ENCODE results near the gene KYNU.
"Not testable (repeated sequence)": the region's sequence is repeated elsewhere in the genome, so short reads cannot be mapped to it uniquely, and the experiment has no call there.

Gene KYNU

DNA sequence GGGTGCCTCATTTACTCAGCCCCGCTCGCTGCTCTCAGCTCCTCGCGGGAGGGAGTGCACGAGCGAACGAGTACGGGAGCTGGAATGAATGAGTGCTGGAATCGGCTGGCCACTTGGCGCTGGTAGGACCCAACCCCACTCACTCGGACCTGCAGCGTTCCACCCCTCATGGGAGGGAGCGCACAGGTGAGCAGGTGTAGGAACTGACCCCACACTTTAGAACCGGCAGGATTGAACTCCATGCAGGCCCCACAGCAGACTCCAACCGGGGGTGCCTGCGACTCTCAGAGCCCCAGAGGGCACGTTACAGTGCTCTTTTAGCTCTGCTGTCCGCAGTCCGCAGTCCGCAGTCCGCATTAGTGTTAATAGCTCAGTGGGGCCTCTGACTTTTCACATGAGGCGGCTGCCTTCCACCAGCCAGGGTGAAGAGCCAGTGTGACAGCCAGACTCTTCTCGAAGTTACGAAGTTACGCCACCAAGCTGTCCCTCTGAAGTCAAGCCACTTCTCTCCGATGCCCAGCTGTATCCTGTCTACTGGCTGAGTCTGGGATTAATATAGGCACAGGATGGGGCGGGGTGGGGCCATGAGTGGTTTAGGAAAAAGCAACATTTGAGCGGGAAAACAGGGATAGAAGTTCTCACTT is 149.1 kb downstream of the KYNU start:
- no peaks in the 10 kb centered on the region for H3K36me3 ChIP-seq (ENCODE audit: control insufficient read depth, insufficient read depth, low read length)
- no peak overlapping the region for H3K27ac ChIP-seq (ENCODE audit: insufficient read depth, low read length, poor library complexity, severe bottlenecking)
- no peak overlapping the region for H3K4me3 ChIP-seq (ENCODE audit: insufficient read depth, low read depth, low read length, poor library complexity, severe bottlenecking)
- H3K27me3 ChIP-seq (replicated peaks; ENCODE audit: control insufficient read depth, insufficient read depth, low read length, poor library complexity, severe bottlenecking): peaks cover 6% of the 10 kb centered on the region
- DNase-seq: no peak
- H3K9me3 ChIP-seq (ENCODE audit: control insufficient read depth, low read length): no peaks in the 10 kb centered on the region
- H3K4me1 ChIP-seq (ENCODE audit: control insufficient read depth, insufficient read depth, low read length, poor library complexity, severe bottlenecking): no peaks in the 10 kb centered on the region

DNA sequence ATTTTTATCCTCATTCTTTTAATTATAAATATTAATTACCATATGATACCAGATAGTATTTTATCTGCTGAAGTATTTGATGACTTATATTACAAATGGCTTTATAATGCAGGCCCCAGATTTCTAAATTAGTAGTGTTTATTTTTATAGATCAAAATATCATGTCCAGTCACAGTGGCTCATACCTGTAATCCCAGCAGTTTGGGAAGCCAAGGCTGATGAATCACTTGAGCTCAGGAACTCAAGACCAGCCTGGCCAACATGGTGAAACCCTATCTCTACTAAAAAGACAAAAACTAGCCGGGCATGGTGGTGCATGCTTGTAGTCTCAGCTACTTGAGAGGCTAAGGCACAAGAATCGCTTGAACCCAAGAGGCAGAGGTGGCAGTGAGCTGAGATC is 151.7 kb downstream of the KYNU start:
- Histone ChIP-seq H3K36me3 (ENCODE audit: control insufficient read depth, insufficient read depth, low read length) (no peaks in the 10 kb centered on the region), H3K27ac (ENCODE audit: insufficient read depth, low read length, poor library complexity, severe bottlenecking) (no peak overlapping the region), H3K4me1 (ENCODE audit: control insufficient read depth, insufficient read depth, low read length, poor library complexity, severe bottlenecking) (no peaks in the 10 kb centered on the region), H3K9me3 (ENCODE audit: control insufficient read depth, low read length) (no peaks in the 10 kb centered on the region), H3K27me3 (replicated peaks; ENCODE audit: control insufficient read depth, insufficient read depth, low read length, poor library complexity, severe bottlenecking) (no peaks in the 10 kb centered on the region), H3K4me3 (ENCODE audit: insufficient read depth, low read depth, low read length, poor library complexity, severe bottlenecking) (no peak overlapping the region)
- DNase-seq: no peak

DNA sequence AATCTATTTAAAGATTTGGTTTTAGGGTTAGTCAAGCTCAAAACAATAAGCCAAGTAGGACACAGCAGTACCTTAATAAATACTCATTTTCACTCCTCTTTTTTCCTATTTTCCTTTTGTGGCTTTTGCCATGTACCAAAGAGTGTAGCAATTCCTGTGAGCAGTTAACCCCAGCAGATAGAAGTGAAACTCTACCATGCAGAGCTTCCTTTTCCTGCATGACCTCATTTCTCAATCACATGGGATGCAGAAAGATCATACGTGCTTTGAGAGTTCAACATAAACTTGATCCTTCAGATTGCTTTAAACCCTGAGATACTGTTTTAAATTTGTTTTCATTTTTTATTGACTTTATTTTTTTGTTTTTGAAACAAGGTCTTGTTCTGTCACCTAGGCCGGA is 152.7 kb downstream of the KYNU start:
- DNase-seq: no peak
- no peak overlapping the region for H3K4me3 ChIP-seq (ENCODE audit: insufficient read depth, low read depth, low read length, poor library complexity, severe bottlenecking)
- no peaks in the 10 kb centered on the region for H3K9me3 ChIP-seq (ENCODE audit: control insufficient read depth, low read length)
- H3K36me3 ChIP-seq (ENCODE audit: control insufficient read depth, insufficient read depth, low read length): no peaks in the 10 kb centered on the region
- H3K4me1 ChIP-seq (ENCODE audit: control insufficient read depth, insufficient read depth, low read length, poor library complexity, severe bottlenecking): no peaks in the 10 kb centered on the region
- H3K27ac ChIP-seq (ENCODE audit: insufficient read depth, low read length, poor library complexity, severe bottlenecking): no peak overlapping the region
- H3K27me3 ChIP-seq (replicated peaks; ENCODE audit: control insufficient read depth, insufficient read depth, low read length, poor library complexity, severe bottlenecking): no peaks in the 10 kb centered on the region

DNA sequence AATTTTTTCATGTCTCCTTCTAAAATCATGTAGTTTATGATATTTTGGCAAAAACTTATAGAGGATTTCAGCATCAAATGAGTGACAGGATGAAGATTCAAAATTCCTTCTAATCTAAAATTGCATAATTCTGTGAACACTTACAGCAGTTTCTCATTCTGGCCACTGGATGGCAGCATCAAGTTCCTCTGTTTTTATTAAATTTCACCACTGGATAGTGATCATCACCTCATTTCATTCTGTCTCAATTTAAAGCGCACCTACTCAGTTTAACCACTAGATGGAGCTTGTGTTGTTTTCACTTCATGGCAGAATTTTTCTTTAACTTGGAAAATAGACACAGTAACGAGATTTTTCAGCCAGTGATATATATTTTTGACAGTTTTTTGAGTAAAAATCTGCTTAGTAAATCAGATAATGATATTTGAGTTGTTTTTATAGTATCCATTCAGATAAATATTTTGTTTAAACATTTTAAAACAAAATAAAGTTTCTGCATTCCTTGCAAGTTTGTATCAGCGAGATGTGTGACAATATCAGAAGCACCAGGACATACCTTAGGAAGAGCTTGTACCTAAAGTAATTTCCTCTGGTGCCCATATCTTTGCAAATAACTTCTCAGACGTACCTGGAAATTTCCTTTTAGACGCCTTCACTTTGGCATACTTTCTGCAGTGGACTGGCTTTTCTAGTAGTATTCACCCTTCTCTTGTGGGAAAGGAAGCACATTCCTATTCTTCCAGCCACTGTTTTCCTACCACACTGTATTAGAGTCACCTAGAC is 157.0 kb downstream of the KYNU start:
- no peak overlapping the region for H3K27ac ChIP-seq (ENCODE audit: insufficient read depth, low read length, poor library complexity, severe bottlenecking)
- H3K4me3 ChIP-seq (ENCODE audit: insufficient read depth, low read depth, low read length, poor library complexity, severe bottlenecking): no peak overlapping the region
- H3K9me3 ChIP-seq (ENCODE audit: control insufficient read depth, low read length): no peaks in the 10 kb centered on the region
- no peaks in the 10 kb centered on the region for H3K36me3 ChIP-seq (ENCODE audit: control insufficient read depth, insufficient read depth, low read length)
- no peaks in the 10 kb centered on the region for H3K4me1 ChIP-seq (ENCODE audit: control insufficient read depth, insufficient read depth, low read length, poor library complexity, severe bottlenecking)
- peak; percentile 4 to 46 (median 18) for DNase-seq
- peaks cover 2% of the 10 kb centered on the region for H3K27me3 ChIP-seq (replicated peaks; ENCODE audit: control insufficient read depth, insufficient read depth, low read length, poor library complexity, severe bottlenecking)

DNA sequence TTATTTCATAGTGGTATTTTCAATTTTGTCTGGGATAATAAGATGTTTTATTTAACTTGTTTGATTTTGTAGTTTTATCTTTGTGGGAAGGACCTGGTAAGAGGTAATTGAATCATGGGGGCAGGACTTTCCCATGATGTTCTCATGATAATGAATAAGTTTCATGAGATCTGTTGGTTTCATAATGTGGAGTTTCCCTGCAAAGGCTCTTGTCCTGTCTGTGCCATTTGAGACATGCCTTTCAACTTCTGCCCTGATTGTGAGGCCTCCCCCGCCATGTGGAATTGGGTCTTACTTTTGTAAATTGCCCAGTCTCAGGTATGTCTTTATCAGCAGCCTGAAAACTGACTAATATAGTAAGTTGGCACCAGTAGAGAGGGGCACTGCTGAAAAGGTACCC is 174.0 kb downstream of the KYNU start:
- H3K27ac ChIP-seq (ENCODE audit: insufficient read depth, low read length, poor library complexity, severe bottlenecking): no peak overlapping the region
- no peaks in the 10 kb centered on the region for H3K4me1 ChIP-seq (ENCODE audit: control insufficient read depth, insufficient read depth, low read length, poor library complexity, severe bottlenecking)
- no peak for DNase-seq
- H3K9me3 ChIP-seq (ENCODE audit: control insufficient read depth, low read length): no peaks in the 10 kb centered on the region
- no peaks in the 10 kb centered on the region for H3K27me3 ChIP-seq (replicated peaks; ENCODE audit: control insufficient read depth, insufficient read depth, low read length, poor library complexity, severe bottlenecking)
- H3K36me3 ChIP-seq (ENCODE audit: control insufficient read depth, insufficient read depth, low read length): no peaks in the 10 kb centered on the region
- no peak overlapping the region for H3K4me3 ChIP-seq (ENCODE audit: insufficient read depth, low read depth, low read length, poor library complexity, severe bottlenecking)

DNA sequence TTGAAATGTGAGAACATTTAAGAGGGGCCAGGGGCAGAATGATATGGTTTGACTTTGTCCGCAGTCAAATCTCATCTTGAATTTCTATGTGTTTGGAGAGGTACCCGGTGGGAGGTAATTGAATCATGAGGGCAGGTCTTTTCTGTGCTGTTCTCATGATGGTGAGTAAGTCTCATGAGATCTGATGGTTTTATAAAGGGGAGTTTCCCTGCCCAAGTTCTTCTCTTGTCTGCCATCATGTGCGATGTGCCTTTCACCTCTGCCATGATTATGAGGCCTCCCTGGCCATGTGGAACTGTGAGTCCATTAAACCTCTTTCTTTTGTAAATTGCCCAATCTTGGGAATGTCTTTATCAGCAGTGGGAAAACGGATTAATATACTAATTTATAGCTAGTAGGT is 176.0 kb downstream of the KYNU start:
- not testable (repeated sequence) for H3K4me3 ChIP-seq (ENCODE audit: insufficient read depth, low read depth, low read length, poor library complexity, severe bottlenecking); H3K27me3 ChIP-seq (replicated peaks; ENCODE audit: control insufficient read depth, insufficient read depth, low read length, poor library complexity, severe bottlenecking); H3K4me1 ChIP-seq (ENCODE audit: control insufficient read depth, insufficient read depth, low read length, poor library complexity, severe bottlenecking); DNase-seq; H3K36me3 ChIP-seq (ENCODE audit: control insufficient read depth, insufficient read depth, low read length); H3K9me3 ChIP-seq (ENCODE audit: control insufficient read depth, low read length); H3K27ac ChIP-seq (ENCODE audit: insufficient read depth, low read length, poor library complexity, severe bottlenecking)

DNA sequence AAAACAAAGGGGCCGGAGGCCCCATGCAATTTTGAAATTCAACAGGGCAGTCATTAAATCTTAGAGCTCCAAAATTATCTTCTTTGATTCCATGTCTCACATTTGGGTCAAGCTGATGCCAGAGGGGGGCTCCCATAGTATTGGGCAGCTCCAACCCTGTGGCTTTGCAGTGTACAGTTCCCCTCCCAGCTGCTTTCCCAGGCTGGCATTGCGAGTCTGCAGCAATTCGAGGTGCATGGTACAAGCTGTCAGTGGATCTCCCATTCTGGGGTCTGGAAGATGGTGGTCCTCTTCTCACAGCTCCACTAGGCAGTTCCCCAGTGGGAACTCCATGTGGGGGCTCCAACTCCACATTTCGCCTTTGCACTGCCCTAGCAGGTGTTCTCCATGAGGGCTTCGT is 179.1 kb downstream of the KYNU start:
- H3K27ac ChIP-seq (ENCODE audit: insufficient read depth, low read length, poor library complexity, severe bottlenecking): no peak overlapping the region
- DNase-seq: no peak
- H3K27me3 ChIP-seq (replicated peaks; ENCODE audit: control insufficient read depth, insufficient read depth, low read length, poor library complexity, severe bottlenecking): peaks cover 4% of the 10 kb centered on the region
- H3K36me3 ChIP-seq (ENCODE audit: control insufficient read depth, insufficient read depth, low read length): no peaks in the 10 kb centered on the region
- no peak overlapping the region for H3K4me3 ChIP-seq (ENCODE audit: insufficient read depth, low read depth, low read length, poor library complexity, severe bottlenecking)
- no peaks in the 10 kb centered on the region for H3K9me3 ChIP-seq (ENCODE audit: control insufficient read depth, low read length)
- H3K4me1 ChIP-seq (ENCODE audit: control insufficient read depth, insufficient read depth, low read length, poor library complexity, severe bottlenecking): no peaks in the 10 kb centered on the region

DNA sequence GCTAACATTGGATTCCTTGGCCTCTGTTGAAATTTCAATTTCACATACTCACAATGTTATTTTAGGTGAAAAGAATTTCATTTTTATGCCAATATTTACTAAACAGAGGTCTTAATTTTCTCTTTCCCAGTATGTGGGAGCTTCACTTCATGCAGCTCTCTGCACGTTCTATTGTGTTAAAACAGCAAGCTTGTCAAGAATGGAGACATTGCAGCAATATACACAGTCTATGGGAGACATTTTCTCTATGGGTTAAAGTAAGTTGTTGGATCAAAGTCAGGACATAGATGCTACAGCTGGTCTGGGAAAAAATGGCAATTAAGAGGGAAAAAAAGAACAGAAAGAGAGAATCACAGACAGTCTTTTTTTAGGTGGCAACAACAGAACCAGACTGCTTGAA is 181.4 kb downstream of the KYNU start:
- no peak overlapping the region for H3K4me3 ChIP-seq (ENCODE audit: insufficient read depth, low read depth, low read length, poor library complexity, severe bottlenecking)
- H3K27ac ChIP-seq (ENCODE audit: insufficient read depth, low read length, poor library complexity, severe bottlenecking): no peak overlapping the region
- H3K9me3 ChIP-seq (ENCODE audit: control insufficient read depth, low read length): no peaks in the 10 kb centered on the region
- H3K4me1 ChIP-seq (ENCODE audit: control insufficient read depth, insufficient read depth, low read length, poor library complexity, severe bottlenecking): no peaks in the 10 kb centered on the region
- H3K27me3 ChIP-seq (replicated peaks; ENCODE audit: control insufficient read depth, insufficient read depth, low read length, poor library complexity, severe bottlenecking): peaks cover 4% of the 10 kb centered on the region
- no peak for DNase-seq
- no peaks in the 10 kb centered on the region for H3K36me3 ChIP-seq (ENCODE audit: control insufficient read depth, insufficient read depth, low read length)

DNA sequence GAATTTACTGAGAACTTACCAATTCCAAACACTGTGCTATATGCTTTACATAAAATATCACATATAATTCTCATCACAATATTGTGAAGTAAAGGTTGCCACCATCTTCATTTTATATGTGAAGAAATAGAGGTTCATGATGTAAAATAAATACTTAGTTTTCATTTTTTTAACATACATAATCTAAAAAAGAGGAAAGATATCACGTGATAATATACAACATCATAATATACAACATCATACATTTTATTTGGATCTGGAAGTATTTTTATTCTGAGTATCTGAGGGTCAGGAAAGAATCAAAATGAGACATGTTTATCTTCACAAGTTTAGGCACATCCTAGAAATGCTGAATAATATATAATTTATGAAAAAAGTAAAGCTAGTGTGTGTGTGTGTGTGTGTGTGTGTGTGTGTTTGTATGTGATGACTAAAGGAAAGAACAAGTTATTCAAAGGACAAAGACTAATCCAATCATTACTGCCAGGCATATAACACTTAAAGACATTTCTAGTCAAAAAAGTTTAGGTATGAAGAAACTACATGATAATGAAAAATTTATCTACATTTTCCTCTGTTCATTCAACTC is 186.2 kb downstream of the KYNU start:
- no peaks in the 10 kb centered on the region for H3K9me3 ChIP-seq (ENCODE audit: control insufficient read depth, low read length)
- peaks cover under 1% of the 10 kb centered on the region for H3K27me3 ChIP-seq (replicated peaks; ENCODE audit: control insufficient read depth, insufficient read depth, low read length, poor library complexity, severe bottlenecking)
- no peak overlapping the region for H3K27ac ChIP-seq (ENCODE audit: insufficient read depth, low read length, poor library complexity, severe bottlenecking)
- H3K36me3 ChIP-seq (ENCODE audit: control insufficient read depth, insufficient read depth, low read length): no peaks in the 10 kb centered on the region
- no peak overlapping the region for H3K4me3 ChIP-seq (ENCODE audit: insufficient read depth, low read depth, low read length, poor library complexity, severe bottlenecking)
- DNase-seq: no peak
- H3K4me1 ChIP-seq (ENCODE audit: control insufficient read depth, insufficient read depth, low read length, poor library complexity, severe bottlenecking): no peaks in the 10 kb centered on the region

DNA sequence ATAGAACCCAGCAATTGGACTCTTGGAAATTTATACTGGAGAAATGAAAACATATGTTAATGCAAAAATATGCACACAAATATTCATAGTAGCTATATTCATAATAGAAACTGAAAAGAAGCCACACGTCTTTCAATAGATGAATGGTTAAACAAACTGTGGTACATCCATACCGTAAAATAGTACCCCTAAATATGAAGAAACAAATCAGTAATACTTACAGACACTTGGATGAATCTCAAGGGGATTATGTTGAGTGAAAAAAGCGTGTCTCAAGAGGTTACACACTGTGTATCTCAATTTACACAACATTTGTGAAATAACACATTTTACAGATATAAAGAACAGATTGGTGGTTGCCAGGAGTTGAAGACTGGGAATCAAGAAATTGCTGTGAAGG is 190.6 kb downstream of the KYNU start:
- no peaks in the 10 kb centered on the region for H3K36me3 ChIP-seq (ENCODE audit: control insufficient read depth, insufficient read depth, low read length)
- H3K4me1 ChIP-seq (ENCODE audit: control insufficient read depth, insufficient read depth, low read length, poor library complexity, severe bottlenecking): no peaks in the 10 kb centered on the region
- H3K27me3 ChIP-seq (replicated peaks; ENCODE audit: control insufficient read depth, insufficient read depth, low read length, poor library complexity, severe bottlenecking): no peaks in the 10 kb centered on the region
- no peak for DNase-seq
- H3K9me3 ChIP-seq (ENCODE audit: control insufficient read depth, low read length): no peaks in the 10 kb centered on the region
- H3K27ac ChIP-seq (ENCODE audit: insufficient read depth, low read length, poor library complexity, severe bottlenecking): no peak overlapping the region
- no peak overlapping the region for H3K4me3 ChIP-seq (ENCODE audit: insufficient read depth, low read depth, low read length, poor library complexity, severe bottlenecking)

All from effector memory CD4-positive, alpha-beta T cell (primary cell).